HCT116 (cell line): ENCODE data around the gene NOC2L. TPM values are rescaled to one million over a fixed set of nuclear protein-coding genes. Genes with fewer than 3 reads are reported as not detected.

Experiments
- ATAC-seq: fragments of 200-7000 bp; cut with Tn5 transposase; 2 replicates; pipeline ENCODE4 v1.9.1; 2020; ENCODE audit warnings: mild to moderate bottlenecking, moderate library complexity
- BruUV-seq: library from RNA; stranded (reverse); fragments of 400-500 nt; replicated peaks from 2 replicates; lab custom pipeline; 2021; lab: Mats Ljungman, UMichigan
- CTCF ChIA-PET: fragments of 300-600 bp; sonication (Branson Sonifier 250); formaldehyde crosslinking; loops from one replicate; lab custom pipeline; 2021; ENCODE audit warnings: antibody characterized with exemption; lab: Charles Lee
- POLR2A ChIA-PET: fragments of 300-600, 350-600 bp; sonication (Branson Sonifier 250); formaldehyde crosslinking; loops from one replicate; lab custom pipeline; 2021; ENCODE audit warnings: antibody characterized with exemption; lab: Charles Lee
- RAD21 ChIA-PET, 2 experiments: fragments of 300-600 bp; sonication (Branson Sonifier 250); formaldehyde crosslinking; loops; one replicate each; lab custom pipeline; 2023; ENCODE audit warnings: low total read pairs in 2 of 2; ENCODE audit not compliant: uncharacterized antibody in 2 of 2, unreplicated experiment in 2 of 2, low non-redundant PET in 1 of 2; lab: Charles Lee
- DNase-seq: peaks from one replicate; pipeline ENCODE4 v3.0.0-alpha.2; 2010; ENCODE audit warnings: low read depth, low spot score
- H2AFZ ChIP-seq: fragments of 200-600 bp; shearing (Covaris generic), sonication (generic); 2 replicates; pipeline ENCODE4 v1.6.1; 2017; ENCODE audit warnings: low read depth, mixed run types, mixed read lengths, antibody characterized with exemption, low read length; ENCODE audit not compliant: poor library complexity, severe bottlenecking
- H3K27ac ChIP-seq: 2 replicates; pipeline ENCODE4 v1.5.1; 2012; ENCODE audit warnings: low read depth, low read length
- H3K27me3 ChIP-seq: fragments of 200-600 bp; sonication (generic); 2 replicates; pipeline ENCODE4 v1.6.1; 2016; ENCODE audit warnings: mixed run types, low read length, mixed read lengths; ENCODE audit not compliant: insufficient read depth
- H3K36me3 ChIP-seq, 2 experiments: fragments of 200-500 bp in 1 of 2; fragments of 200-600 bp in 1 of 2; sonication (Bioruptor generic) in 1 of 2; sonication (generic) in 1 of 2; 2 replicates each; pipeline versions ENCODE4 v1.5.1 to v1.6.1; 2014 to 2016; ENCODE audit warnings: low read length in 2 of 2, inconsistent platforms in 1 of 2, mixed read lengths in 1 of 2, mixed run types in 1 of 2; ENCODE audit not compliant: insufficient read depth in 2 of 2, control insufficient read depth in 1 of 2
- H3K4me1 ChIP-seq, 2 experiments: fragments of 200-600 bp in 1 of 2; sonication (generic) in 1 of 2; 2 replicates each; pipeline versions ENCODE4 v1.5.1 to v1.6.1; 2012 to 2017; ENCODE audit warnings: low read length in 2 of 2, inconsistent platforms in 1 of 2, mild to moderate bottlenecking in 1 of 2, mixed read lengths in 1 of 2, mixed run types in 1 of 2, moderate library complexity in 1 of 2; ENCODE audit not compliant: insufficient read depth in 2 of 2, control insufficient read depth in 1 of 2
- H3K4me2 ChIP-seq: fragments of 200-600 bp; sonication (generic); 2 replicates; pipeline ENCODE4 v1.6.1; 2017; ENCODE audit warnings: mixed run types, low read length, mixed read lengths
- H3K4me3 ChIP-seq, 2 experiments: fragments of 200-600 bp in 1 of 2; sonication (generic) in 1 of 2; replicated peaks in 1 of 2; 2 replicates each; pipeline ENCODE4 v1.5.1; 2011 to 2016; ENCODE audit warnings: low read length in 2 of 2, control low read depth in 1 of 2, low read depth in 1 of 2, mild to moderate bottlenecking in 1 of 2, mixed read lengths in 1 of 2, mixed run types in 1 of 2
- H3K79me2 ChIP-seq: fragments of 200-600 bp; sonication (generic); 2 replicates; pipeline ENCODE4 v1.6.1; 2017; ENCODE audit warnings: mild to moderate bottlenecking, mixed run types, low read length, moderate library complexity, mixed read lengths; ENCODE audit not compliant: insufficient read depth
- H3K9ac ChIP-seq: fragments of 200-600 bp; sonication (generic); 2 replicates; pipeline ENCODE4 v1.6.1; 2016; ENCODE audit warnings: low read length, mixed read lengths
- H3K9me2 ChIP-seq: fragments of 200-600 bp; sonication (generic), shearing (Covaris generic); 2 replicates; pipeline ENCODE4 v1.6.1; 2017; ENCODE audit warnings: mixed run types, mild to moderate bottlenecking, moderate library complexity; ENCODE audit not compliant: insufficient read depth
- H3K9me3 ChIP-seq, 2 experiments: fragments of 200-500 bp in 1 of 2; fragments of 200-600 bp in 1 of 2; sonication (Bioruptor generic) in 1 of 2; sonication (generic) in 1 of 2; 2 replicates each; pipeline ENCODE4 v1.6.1; 2014 to 2017; ENCODE audit warnings: low read length in 2 of 2, mixed read lengths in 2 of 2, inconsistent platforms in 1 of 2, low read depth in 1 of 2, mild to moderate bottlenecking in 1 of 2, mixed run types in 1 of 2, moderate library complexity in 1 of 2; ENCODE audit not compliant: control insufficient read depth in 1 of 2, insufficient read depth in 1 of 2
- H4K20me1 ChIP-seq: fragments of 200-600 bp; sonication (generic), shearing (Covaris generic); 2 replicates; pipeline ENCODE4 v1.6.1; 2017; ENCODE audit warnings: mixed run types, mild to moderate bottlenecking, moderate library complexity; ENCODE audit not compliant: insufficient read depth
- CBX3 ChIP-seq: IDR thresholded peaks from 2 replicates; pipeline ENCODE4 v1.6.1; 2012; ENCODE audit warnings: low read depth
- CEBPB ChIP-seq: IDR thresholded peaks from 2 replicates; pipeline ENCODE4 v1.6.1; 2012; ENCODE audit warnings: low read depth
- EZH2 ChIP-seq: fragments of 200-600 bp; sonication (generic); IDR thresholded peaks from 2 replicates; pipeline ENCODE4 v1.6.1; 2017; ENCODE audit warnings: antibody characterized with exemption, mixed run types
- EZH2phosphoT487 ChIP-seq: fragments of 200-600 bp; IDR thresholded peaks from 2 replicates; pipeline ENCODE4 v1.6.1; 2018; ENCODE audit warnings: antibody characterized with exemption, borderline replicate concordance
- FOSL1 ChIP-seq: IDR thresholded peaks from 2 replicates; pipeline ENCODE4 v1.6.1; 2012; ENCODE audit warnings: low read depth
- JUND ChIP-seq: IDR thresholded peaks from 2 replicates; pipeline ENCODE4 v1.6.1; 2012
- SP1 ChIP-seq: IDR thresholded peaks from 2 replicates; pipeline ENCODE4 v1.6.1; 2012; ENCODE audit warnings: low read depth
- TCF7L2 ChIP-seq: IDR thresholded peaks from 2 replicates; pipeline ENCODE4 v1.7.0; 2011; ENCODE audit warnings: borderline replicate concordance, inconsistent platforms; ENCODE audit not compliant: insufficient read depth, insufficient read length; ENCODE audit errors: extremely low read depth
- YY1 ChIP-seq: IDR thresholded peaks from 2 replicates; pipeline ENCODE4 v1.6.1; 2011; ENCODE audit warnings: low read length, low read depth, moderate library complexity, mild to moderate bottlenecking; ENCODE audit not compliant: insufficient replicate concordance; ENCODE audit errors: extremely low read depth
- intact Hi-C: fragments of 100-400 bp; cut with micrococcal nuclease; formaldehyde crosslinking; loops from 2 replicates; pipeline ENCODE4 v1.10.0; 2022
- total RNA-seq: library from RNA; stranded (reverse); gene quantifications from one replicate; pipeline ENCODE4 v1.2.1, GENCODE V29; 2021; ENCODE audit not compliant: unreplicated experiment
- TF ChIP-seq, protein P1 (sequence below): IDR thresholded peaks from 2 replicates; pipeline ENCODE4 v1.6.1; 2012
- TF ChIP-seq, protein P2 (sequence below): IDR thresholded peaks from 2 replicates; pipeline ENCODE4 v1.6.1; 2012; ENCODE audit warnings: low read depth

Gene NOC2L
- total RNA-seq, 1 experiment from 2014 or later: 260 TPM

- Histone ChIP-seq H3K4me2 (no peak overlapping the region), H3K9ac (no peak overlapping the region), H3K4me1 (peaks cover 9 to 22% of the 10 kb centered on the region in 2 experiments), H3K27me3 (no peaks in the 10 kb centered on the region), H3K9me2 (no peaks in the 10 kb centered on the region), H3K9me3 (no peaks in the 10 kb centered on the region; a peak in 1 of 4 replicates), H3K4me3 (no peak overlapping the region), H2AFZ (no peak overlapping the region), H3K27ac (no peak overlapping the region), H4K20me1 (no peaks in the 10 kb centered on the region), H3K36me3 (no peaks in the 10 kb centered on the region), H3K79me2 (no peaks in the 10 kb centered on the region)
- DNase-seq (no peak), ATAC-seq (no peak)
- RAD21 ChIA-PET: no interaction called here
- POLR2A ChIA-PET: no interaction called here
- intact Hi-C loops: no loop called here
- TF ChIP-seq EZH2 (no peak), YY1 (no peak), SP1 (no peak), JUND (no peak), CBX3 (no peak), TCF7L2 (no peak), FOSL1 (no peak), CEBPB (no peak), EZH2phosphoT487 (no peak)
- TF ChIP-seq, protein P1, sequence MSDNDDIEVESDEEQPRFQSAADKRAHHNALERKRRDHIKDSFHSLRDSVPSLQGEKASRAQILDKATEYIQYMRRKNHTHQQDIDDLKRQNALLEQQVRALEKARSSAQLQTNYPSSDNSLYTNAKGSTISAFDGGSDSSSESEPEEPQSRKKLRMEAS: no peak
- TF ChIP-seq, protein P2, sequence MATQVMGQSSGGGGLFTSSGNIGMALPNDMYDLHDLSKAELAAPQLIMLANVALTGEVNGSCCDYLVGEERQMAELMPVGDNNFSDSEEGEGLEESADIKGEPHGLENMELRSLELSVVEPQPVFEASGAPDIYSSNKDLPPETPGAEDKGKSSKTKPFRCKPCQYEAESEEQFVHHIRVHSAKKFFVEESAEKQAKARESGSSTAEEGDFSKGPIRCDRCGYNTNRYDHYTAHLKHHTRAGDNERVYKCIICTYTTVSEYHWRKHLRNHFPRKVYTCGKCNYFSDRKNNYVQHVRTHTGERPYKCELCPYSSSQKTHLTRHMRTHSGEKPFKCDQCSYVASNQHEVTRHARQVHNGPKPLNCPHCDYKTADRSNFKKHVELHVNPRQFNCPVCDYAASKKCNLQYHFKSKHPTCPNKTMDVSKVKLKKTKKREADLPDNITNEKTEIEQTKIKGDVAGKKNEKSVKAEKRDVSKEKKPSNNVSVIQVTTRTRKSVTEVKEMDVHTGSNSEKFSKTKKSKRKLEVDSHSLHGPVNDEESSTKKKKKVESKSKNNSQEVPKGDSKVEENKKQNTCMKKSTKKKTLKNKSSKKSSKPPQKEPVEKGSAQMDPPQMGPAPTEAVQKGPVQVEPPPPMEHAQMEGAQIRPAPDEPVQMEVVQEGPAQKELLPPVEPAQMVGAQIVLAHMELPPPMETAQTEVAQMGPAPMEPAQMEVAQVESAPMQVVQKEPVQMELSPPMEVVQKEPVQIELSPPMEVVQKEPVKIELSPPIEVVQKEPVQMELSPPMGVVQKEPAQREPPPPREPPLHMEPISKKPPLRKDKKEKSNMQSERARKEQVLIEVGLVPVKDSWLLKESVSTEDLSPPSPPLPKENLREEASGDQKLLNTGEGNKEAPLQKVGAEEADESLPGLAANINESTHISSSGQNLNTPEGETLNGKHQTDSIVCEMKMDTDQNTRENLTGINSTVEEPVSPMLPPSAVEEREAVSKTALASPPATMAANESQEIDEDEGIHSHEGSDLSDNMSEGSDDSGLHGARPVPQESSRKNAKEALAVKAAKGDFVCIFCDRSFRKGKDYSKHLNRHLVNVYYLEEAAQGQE: no peak
- no TSS peak for BruUV-seq
- CTCF ChIA-PET: no interaction called here
Measured at GRCh38 chr1:974293-974640, 15.2 kb upstream of the NOC2L start.
